Measurements from ENCODE around the gene DNAH14.

DNAH14 gene

DNA sequence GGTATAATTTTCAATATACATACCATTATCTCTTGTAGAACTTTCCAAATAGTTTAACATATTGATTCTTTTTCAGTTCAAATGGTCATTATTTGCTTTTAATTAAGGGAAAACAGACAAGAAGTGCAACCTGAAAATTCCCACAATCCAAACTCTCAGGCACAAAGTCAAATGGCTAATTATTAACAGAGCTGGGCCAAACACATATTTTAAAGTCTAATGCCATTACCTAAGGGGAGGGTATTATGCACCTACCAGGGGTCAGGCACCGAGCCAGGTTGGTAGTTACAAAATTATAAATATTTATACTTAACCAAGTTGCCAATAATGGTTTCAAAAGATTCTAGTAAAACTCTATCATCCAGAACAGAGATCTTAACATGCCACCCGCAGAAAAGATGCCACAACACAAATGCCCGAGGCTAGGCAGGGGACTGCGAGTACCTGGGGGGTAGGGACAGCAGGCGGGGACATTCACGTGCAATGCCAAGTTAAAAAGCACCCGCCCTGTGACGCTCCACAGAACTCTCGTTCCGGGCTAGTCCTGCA is 483.4 kb downstream of the DNAH14 start:
- DNase-seq: no peak

DNA sequence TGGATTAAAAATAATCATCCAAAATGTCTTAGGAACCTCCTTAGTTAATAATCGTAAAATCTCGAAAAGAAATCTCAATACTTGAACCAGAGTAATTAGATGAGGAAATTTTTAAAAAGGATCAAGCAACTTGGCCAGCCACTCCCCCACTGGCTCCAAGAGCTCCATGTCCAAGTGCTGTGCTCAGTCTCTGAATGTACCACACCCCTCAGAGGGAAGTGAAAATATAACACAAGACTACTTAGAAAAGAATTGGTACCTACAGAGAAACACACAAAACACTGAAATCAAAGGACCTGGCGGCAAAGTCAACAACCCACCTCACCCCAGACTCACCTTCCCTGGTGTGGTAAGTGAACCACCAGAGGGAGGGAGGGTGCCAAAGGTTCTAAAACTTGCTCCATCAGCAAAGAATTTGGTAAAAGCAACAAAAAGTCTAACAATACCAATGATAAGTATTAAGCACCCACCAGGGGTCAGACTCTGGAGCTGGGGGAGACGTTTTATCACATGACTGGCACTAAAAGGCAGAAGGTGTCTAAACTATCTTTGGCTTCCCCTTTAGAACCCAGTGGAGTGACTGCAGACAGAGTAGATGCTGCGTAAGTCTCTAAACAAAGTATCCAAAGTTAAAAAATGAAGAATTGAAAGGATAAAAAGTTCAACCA is 484.4 kb downstream of the DNAH14 start:
- no peak for DNase-seq

DNA sequence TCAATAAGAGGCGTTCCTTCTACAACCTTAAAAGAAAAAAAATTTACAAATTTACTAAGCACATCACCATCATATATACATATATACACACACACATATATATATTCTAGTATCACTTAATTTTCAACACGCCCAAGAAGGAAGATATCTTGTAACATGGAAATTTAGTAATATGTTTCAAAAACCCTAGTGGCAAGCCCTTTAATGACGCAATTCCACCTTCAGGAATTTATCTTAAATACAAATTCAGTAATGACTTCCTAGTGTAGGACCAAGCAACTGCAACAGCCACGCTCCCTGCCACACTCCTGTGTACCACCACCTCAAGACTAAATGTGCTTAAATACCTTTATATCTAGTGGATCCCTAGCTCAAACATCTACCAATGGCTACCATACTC is 485.8 kb downstream of the DNAH14 start:
- no peak for DNase-seq

GRCh38 chr1:225415967-225416745 is 486.7 kb downstream of the DNAH14 start:
- no peak for DNase-seq

DNA sequence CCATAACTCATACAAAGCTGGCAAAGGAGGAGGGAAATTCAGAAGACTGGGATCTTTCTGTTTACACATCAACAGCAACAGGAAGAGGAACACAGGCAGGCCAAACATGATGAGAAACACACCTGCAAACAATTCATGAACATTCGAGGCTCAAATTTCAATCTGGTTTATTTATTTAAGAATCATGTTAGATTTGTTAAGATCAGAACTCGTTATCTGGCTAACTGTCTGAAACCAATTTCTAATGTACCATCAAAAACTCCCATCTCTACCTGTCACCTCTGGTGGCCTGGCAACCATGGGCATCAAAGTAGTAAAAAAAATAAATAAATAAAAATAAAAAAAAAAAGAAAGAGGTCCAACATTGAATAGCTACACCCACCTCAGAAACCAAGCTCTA is 488.6 kb downstream of the DNAH14 start:
- no peak for DNase-seq

GRCh38 chr1:225418598-225418997 is 489.1 kb downstream of the DNAH14 start:
- DNase-seq: no peak

DNA sequence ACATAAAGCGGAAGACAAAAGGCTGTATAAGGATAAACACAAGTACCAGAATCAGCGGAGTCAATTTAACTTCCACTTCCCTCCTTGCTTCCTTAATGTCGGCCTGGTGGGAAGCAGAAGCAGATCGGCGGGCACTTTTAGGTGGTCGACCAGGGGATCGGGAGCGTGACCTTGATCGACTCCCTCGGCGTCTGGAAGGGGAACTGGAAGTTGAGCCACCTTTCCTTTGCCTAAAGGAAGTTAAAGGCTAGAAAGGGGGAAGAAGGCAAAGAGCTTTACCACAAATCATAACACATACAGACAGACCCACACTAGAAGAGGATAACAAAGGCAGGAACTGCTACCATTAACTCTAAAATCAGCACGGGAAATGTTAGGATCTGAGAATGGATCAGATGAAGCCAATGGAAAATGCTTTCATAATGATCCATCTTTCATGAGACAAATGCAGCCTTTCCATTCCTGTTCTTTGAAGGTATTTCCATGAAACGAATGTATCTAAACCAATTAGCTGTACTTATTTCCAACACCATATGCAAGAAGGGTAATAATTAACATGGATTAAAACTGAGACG is 492.6 kb downstream of the DNAH14 start:
- no peak for DNase-seq

GRCh38 chr1:225422795-225423517 is 493.5 kb downstream of the DNAH14 start:
- DNase-seq: no peak

GRCh38 chr1:225423518-225423855 is 494.0 kb downstream of the DNAH14 start:
- no peak for DNase-seq

- no peak for DNase-seq
Observed at GRCh38 chr1:225424562-225425200, 495.2 kb downstream of the DNAH14 start.

- DNase-seq: no peak
Observed at GRCh38 chr1:225425201-225425786, 495.8 kb downstream of the DNAH14 start.

DNA sequence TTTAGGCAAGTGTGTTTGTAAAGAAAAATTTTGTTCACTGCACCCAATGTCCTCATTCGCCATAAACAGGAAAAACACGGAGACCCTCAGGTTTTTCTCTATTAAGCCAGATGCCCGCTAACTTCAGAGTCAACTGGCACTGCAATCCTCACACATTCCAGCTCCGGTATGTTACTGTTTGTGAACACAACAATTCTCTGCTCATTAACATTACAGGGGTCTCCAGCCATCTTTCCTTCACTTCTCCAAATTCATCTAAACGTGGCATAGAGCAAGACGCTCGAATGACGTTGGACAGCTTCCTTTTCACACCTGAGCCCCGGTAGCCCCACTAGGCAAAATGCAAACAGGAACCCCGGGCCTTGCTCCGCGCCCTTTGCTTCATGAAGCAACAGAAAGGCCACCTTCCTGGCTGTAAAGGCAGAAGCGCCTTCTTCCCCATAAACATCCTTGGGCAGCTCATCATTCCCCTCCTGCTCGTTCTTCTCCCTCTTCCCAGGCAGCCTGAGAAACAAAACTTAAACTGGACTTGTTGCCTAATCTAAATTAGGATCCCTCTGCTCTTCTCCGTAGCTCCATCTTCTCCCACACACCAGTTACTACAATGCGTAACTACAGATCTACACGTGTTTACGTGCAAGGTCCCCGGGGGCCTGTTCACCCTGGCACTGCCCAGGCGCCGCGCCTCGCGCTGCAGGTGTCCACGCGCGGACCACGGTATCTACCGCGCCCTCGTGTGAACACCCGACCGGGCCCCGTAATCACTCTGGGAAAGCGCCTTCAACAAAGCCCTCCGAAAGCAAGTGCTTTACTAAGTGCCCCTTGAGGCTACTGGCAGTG is 497.1 kb downstream of the DNAH14 start:
- peak in 1 of 4 experiments; percentile 8 for DNase-seq

- DNase-seq: peak in 2 of 4 experiments; percentile 26 to 39
Observed at GRCh38 chr1:225427235-225428067, 498.0 kb downstream of the DNAH14 start, which contains the start of gene LBR. Gene LBR, minus strand, starts transcription at chr1:225428038. Its CDS starts 3,963 bp downstream, at chr1:225424075.

DNA sequence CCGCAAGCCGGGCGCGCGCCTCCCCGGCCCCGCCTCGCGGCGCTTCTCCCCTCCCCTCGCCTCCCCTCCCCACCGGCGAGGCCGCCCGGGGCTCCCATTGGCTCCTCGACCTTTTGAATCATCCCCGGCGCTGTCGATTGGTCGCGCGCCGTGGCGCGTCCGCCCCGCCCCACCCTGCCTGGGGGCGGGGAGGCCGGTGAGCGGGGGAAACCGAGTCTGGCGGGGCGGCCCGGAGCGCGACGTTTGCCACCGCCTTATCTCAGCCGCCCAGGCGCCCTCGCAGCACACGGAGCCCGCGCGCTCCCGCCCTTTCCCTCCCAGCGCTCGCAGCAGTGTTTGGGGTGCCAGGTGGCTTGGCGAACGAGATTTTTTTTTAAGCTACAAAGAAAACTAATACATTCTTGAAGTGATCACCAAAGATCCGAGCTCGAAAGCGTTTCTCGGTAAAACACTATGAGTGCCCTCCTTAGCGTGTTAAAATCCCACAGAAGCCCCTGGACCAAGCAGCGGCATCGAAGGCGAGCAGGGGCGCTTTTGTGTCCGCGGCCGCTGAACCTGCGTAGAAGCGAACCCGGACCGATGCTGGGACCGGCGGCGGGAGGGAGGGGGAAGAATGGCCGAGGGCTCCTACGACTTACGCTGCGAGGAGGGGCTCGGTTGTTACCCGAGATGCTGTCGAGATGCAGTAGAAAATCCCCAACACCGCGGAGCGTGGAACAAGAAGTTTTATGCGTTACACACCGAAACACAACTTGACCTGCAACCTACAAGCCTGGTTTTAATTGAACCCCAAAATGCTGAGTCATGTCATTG is 498.8 kb downstream of the DNAH14 start:
- peak; percentile 83 to 90 (median 84) for DNase-seq

- no peak for DNase-seq
Observed at GRCh38 chr1:225428881-225429455, 499.5 kb downstream of the DNAH14 start.

GRCh38 chr1:225430301-225430700 is 500.8 kb downstream of the DNAH14 start:
- no peak for DNase-seq

GRCh38 chr1:225431081-225431863 is 501.8 kb downstream of the DNAH14 start:
- DNase-seq: no peak

- DNase-seq: no peak
Observed at GRCh38 chr1:225434046-225434445, 504.6 kb downstream of the DNAH14 start.
